HCT116 (cell line): ENCODE data around the gene LEKR1. TPM values are rescaled to one million over a fixed set of nuclear protein-coding genes. Genes with fewer than 3 reads are reported as not detected.
A peak's percentile ranks its signal among the peaks of the same experiment; 100 is the strongest.

Experiments used
- ATAC-seq: fragments of 200-7000 bp; cut with Tn5 transposase; 2 replicates; pipeline ENCODE4 v1.9.1; 2020; ENCODE audit warnings: mild to moderate bottlenecking, moderate library complexity
- BruUV-seq: library from RNA; stranded (reverse); fragments of 400-500 nt; replicated peaks from 2 replicates; lab custom pipeline; 2021; lab: Mats Ljungman, UMichigan
- CTCF ChIA-PET: fragments of 300-600 bp; sonication (Branson Sonifier 250); formaldehyde crosslinking; loops from one replicate; lab custom pipeline; 2021; ENCODE audit warnings: antibody characterized with exemption; lab: Charles Lee
- POLR2A ChIA-PET: fragments of 300-600, 350-600 bp; sonication (Branson Sonifier 250); formaldehyde crosslinking; loops from one replicate; lab custom pipeline; 2021; ENCODE audit warnings: antibody characterized with exemption; lab: Charles Lee
- RAD21 ChIA-PET, 2 experiments: fragments of 300-600 bp; sonication (Branson Sonifier 250); formaldehyde crosslinking; loops; one replicate each; lab custom pipeline; 2023; ENCODE audit warnings: low total read pairs in 2 of 2; ENCODE audit not compliant: uncharacterized antibody in 2 of 2, unreplicated experiment in 2 of 2, low non-redundant PET in 1 of 2; lab: Charles Lee
- DNase-seq: peaks from one replicate; pipeline ENCODE4 v3.0.0-alpha.2; 2010; ENCODE audit warnings: low read depth, low spot score
- H2AFZ ChIP-seq: fragments of 200-600 bp; shearing (Covaris generic), sonication (generic); 2 replicates; pipeline ENCODE4 v1.6.1; 2017; ENCODE audit warnings: low read depth, mixed run types, mixed read lengths, antibody characterized with exemption, low read length; ENCODE audit not compliant: poor library complexity, severe bottlenecking
- H3K27ac ChIP-seq: 2 replicates; pipeline ENCODE4 v1.5.1; 2012; ENCODE audit warnings: low read depth, low read length
- H3K27me3 ChIP-seq: fragments of 200-600 bp; sonication (generic); 2 replicates; pipeline ENCODE4 v1.6.1; 2016; ENCODE audit warnings: mixed run types, low read length, mixed read lengths; ENCODE audit not compliant: insufficient read depth
- H3K36me3 ChIP-seq, 2 experiments: fragments of 200-500 bp in 1 of 2; fragments of 200-600 bp in 1 of 2; sonication (Bioruptor generic) in 1 of 2; sonication (generic) in 1 of 2; 2 replicates each; pipeline versions ENCODE4 v1.5.1 to v1.6.1; 2014 to 2016; ENCODE audit warnings: low read length in 2 of 2, inconsistent platforms in 1 of 2, mixed read lengths in 1 of 2, mixed run types in 1 of 2; ENCODE audit not compliant: insufficient read depth in 2 of 2, control insufficient read depth in 1 of 2
- H3K4me1 ChIP-seq, 2 experiments: fragments of 200-600 bp in 1 of 2; sonication (generic) in 1 of 2; 2 replicates each; pipeline versions ENCODE4 v1.5.1 to v1.6.1; 2012 to 2017; ENCODE audit warnings: low read length in 2 of 2, inconsistent platforms in 1 of 2, mild to moderate bottlenecking in 1 of 2, mixed read lengths in 1 of 2, mixed run types in 1 of 2, moderate library complexity in 1 of 2; ENCODE audit not compliant: insufficient read depth in 2 of 2, control insufficient read depth in 1 of 2
- H3K4me2 ChIP-seq: fragments of 200-600 bp; sonication (generic); 2 replicates; pipeline ENCODE4 v1.6.1; 2017; ENCODE audit warnings: mixed run types, low read length, mixed read lengths
- H3K4me3 ChIP-seq, 2 experiments: fragments of 200-600 bp in 1 of 2; sonication (generic) in 1 of 2; replicated peaks in 1 of 2; 2 replicates each; pipeline ENCODE4 v1.5.1; 2011 to 2016; ENCODE audit warnings: low read length in 2 of 2, control low read depth in 1 of 2, low read depth in 1 of 2, mild to moderate bottlenecking in 1 of 2, mixed read lengths in 1 of 2, mixed run types in 1 of 2
- H3K79me2 ChIP-seq: fragments of 200-600 bp; sonication (generic); 2 replicates; pipeline ENCODE4 v1.6.1; 2017; ENCODE audit warnings: mild to moderate bottlenecking, mixed run types, low read length, moderate library complexity, mixed read lengths; ENCODE audit not compliant: insufficient read depth
- H3K9ac ChIP-seq: fragments of 200-600 bp; sonication (generic); 2 replicates; pipeline ENCODE4 v1.6.1; 2016; ENCODE audit warnings: low read length, mixed read lengths
- H3K9me2 ChIP-seq: fragments of 200-600 bp; sonication (generic), shearing (Covaris generic); 2 replicates; pipeline ENCODE4 v1.6.1; 2017; ENCODE audit warnings: mixed run types, mild to moderate bottlenecking, moderate library complexity; ENCODE audit not compliant: insufficient read depth
- H3K9me3 ChIP-seq, 2 experiments: fragments of 200-500 bp in 1 of 2; fragments of 200-600 bp in 1 of 2; sonication (Bioruptor generic) in 1 of 2; sonication (generic) in 1 of 2; 2 replicates each; pipeline ENCODE4 v1.6.1; 2014 to 2017; ENCODE audit warnings: low read length in 2 of 2, mixed read lengths in 2 of 2, inconsistent platforms in 1 of 2, low read depth in 1 of 2, mild to moderate bottlenecking in 1 of 2, mixed run types in 1 of 2, moderate library complexity in 1 of 2; ENCODE audit not compliant: control insufficient read depth in 1 of 2, insufficient read depth in 1 of 2
- H4K20me1 ChIP-seq: fragments of 200-600 bp; sonication (generic), shearing (Covaris generic); 2 replicates; pipeline ENCODE4 v1.6.1; 2017; ENCODE audit warnings: mixed run types, mild to moderate bottlenecking, moderate library complexity; ENCODE audit not compliant: insufficient read depth
- ATF3 ChIP-seq: IDR thresholded peaks from 2 replicates; pipeline ENCODE4 v1.6.1; 2012
- CBX3 ChIP-seq: IDR thresholded peaks from 2 replicates; pipeline ENCODE4 v1.6.1; 2012; ENCODE audit warnings: low read depth
- CTCF ChIP-seq, 3 experiments: fragments of 200-600 bp in 1 of 3; sonication (generic) in 1 of 3; IDR thresholded peaks in 2 of 3; conservative IDR thresholded peaks in 1 of 3; 2 replicates each; pipeline ENCODE4 v1.5.1; 2012 to 2017; ENCODE audit warnings: low read depth in 2 of 3, low read length in 2 of 3, antibody characterized with exemption in 1 of 3, borderline replicate concordance in 1 of 3, control low read depth in 1 of 3, mild to moderate bottlenecking in 1 of 3, mixed read lengths in 1 of 3, mixed run types in 1 of 3, moderate library complexity in 1 of 3; ENCODE audit not compliant: insufficient read depth in 1 of 3
- EZH2 ChIP-seq: fragments of 200-600 bp; sonication (generic); IDR thresholded peaks from 2 replicates; pipeline ENCODE4 v1.6.1; 2017; ENCODE audit warnings: antibody characterized with exemption, mixed run types
- EZH2phosphoT487 ChIP-seq: fragments of 200-600 bp; IDR thresholded peaks from 2 replicates; pipeline ENCODE4 v1.6.1; 2018; ENCODE audit warnings: antibody characterized with exemption, borderline replicate concordance
- FOSL1 ChIP-seq: IDR thresholded peaks from 2 replicates; pipeline ENCODE4 v1.6.1; 2012; ENCODE audit warnings: low read depth
- RAD21 ChIP-seq: IDR thresholded peaks from 2 replicates; pipeline ENCODE4 v1.6.1; 2012; ENCODE audit warnings: low read depth, mild to moderate bottlenecking
- SIN3A ChIP-seq: IDR thresholded peaks from 2 replicates; pipeline ENCODE4 v1.6.1; 2012; ENCODE audit warnings: low read depth
- SRF ChIP-seq: IDR thresholded peaks from 2 replicates; pipeline ENCODE4 v1.6.1; 2012; ENCODE audit warnings: low read depth
- TCF7L2 ChIP-seq: IDR thresholded peaks from 2 replicates; pipeline ENCODE4 v1.7.0; 2011; ENCODE audit warnings: borderline replicate concordance, inconsistent platforms; ENCODE audit not compliant: insufficient read depth, insufficient read length; ENCODE audit errors: extremely low read depth
- YY1 ChIP-seq: IDR thresholded peaks from 2 replicates; pipeline ENCODE4 v1.6.1; 2011; ENCODE audit warnings: low read length, low read depth, moderate library complexity, mild to moderate bottlenecking; ENCODE audit not compliant: insufficient replicate concordance; ENCODE audit errors: extremely low read depth
- ZFX ChIP-seq: fragments of 450-650 bp; IDR thresholded peaks from 2 replicates; pipeline ENCODE4 v1.6.1; 2017
- intact Hi-C: fragments of 100-400 bp; cut with micrococcal nuclease; formaldehyde crosslinking; loops from 2 replicates; pipeline ENCODE4 v1.10.0; 2022
- total RNA-seq: library from RNA; stranded (reverse); gene quantifications from one replicate; pipeline ENCODE4 v1.2.1, GENCODE V29; 2021; ENCODE audit not compliant: unreplicated experiment

LEKR1 gene
- total RNA-seq, 1 experiment from 2014 or later = 2.1 TPM

DNA sequence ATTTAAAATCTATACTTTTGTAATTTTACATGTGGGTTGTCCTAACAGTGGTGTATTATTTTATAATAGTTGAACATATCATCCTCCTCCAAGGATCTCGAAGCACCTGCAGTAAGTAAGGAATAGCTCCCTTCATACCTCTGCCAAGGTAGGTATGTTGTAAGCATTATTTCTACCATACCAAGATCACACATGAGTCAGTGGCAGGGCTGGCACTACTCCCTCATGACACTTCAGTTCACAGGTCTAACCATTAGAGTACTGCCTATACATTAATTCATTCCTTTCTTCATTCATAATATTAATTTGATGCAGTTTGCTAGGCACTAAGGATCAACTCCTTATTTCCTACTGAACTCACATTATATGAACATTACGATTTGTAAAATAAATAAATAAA lies 11.9 kb upstream of the LEKR1 start:
- no peaks in the 10 kb centered on the region for H3K9me3 ChIP-seq
- RAD21 ChIA-PET = no interaction called here
- H4K20me1 ChIP-seq = no peaks in the 10 kb centered on the region
- 0 out of 4 replicates have a peak, but pooled peaks cover 0 to 4% of the 10 kb centered on the region in 2 experiments for H3K36me3 ChIP-seq
- H2AFZ ChIP-seq = no peak overlapping the region
- H3K27ac ChIP-seq = no peak overlapping the region
- no TSS peak for BruUV-seq
- H3K9me2 ChIP-seq = no peaks in the 10 kb centered on the region
- intact Hi-C loops = no loop called here
- no peaks in the 10 kb centered on the region for H3K27me3 ChIP-seq
- H3K4me1 ChIP-seq = peaks cover 36 to 86% of the 10 kb centered on the region in 2 experiments
- TF ChIP-seq FOSL1 = no peak
- no peak for TF ChIP-seq CBX3
- no peak for TF ChIP-seq YY1
- no peak for TF ChIP-seq SRF
- no peak for TF ChIP-seq EZH2
- TF ChIP-seq CTCF (IDR thresholded peaks at IDR 0.05 in 2 of 3, conservative IDR thresholded peaks at IDR 0.05 in 1 of 3; ENCODE audit: borderline replicate concordance in 1 of 3, insufficient read depth in 1 of 3, low read depth in 2 of 3, low read length in 2 of 3) = no peak
- no peak for TF ChIP-seq TCF7L2
- no peak for TF ChIP-seq ZFX
- no peak for TF ChIP-seq ATF3
- TF ChIP-seq SIN3A = no peak
- TF ChIP-seq EZH2phosphoT487 = no peak
- no peak for TF ChIP-seq RAD21
- no peak overlapping the region for H3K4me3 ChIP-seq
- ATAC-seq (no peak), DNase-seq (no peak)
- POLR2A ChIA-PET = interaction anchor here (1.5 kb wide), 1 partner anchor 141 kb away, joined by 3 read pairs; no protein-coding TSS in a partner anchor
- H3K4me2 ChIP-seq = peak overlapping the region; percentile 78
- CTCF ChIA-PET = interaction anchor here (0.5 kb wide), 1 partner anchor 10 kb away, joined by 3 read pairs; no protein-coding TSS in a partner anchor
- H3K79me2 ChIP-seq = peaks cover 59% of the 10 kb centered on the region
- H3K9ac ChIP-seq = peak overlapping the region; percentile 96
